HG03097 (cell line): ENCODE results near the gene NEB.
"Not testable (repeated sequence)": the region's sequence is repeated elsewhere in the genome, so short reads cannot be mapped to it uniquely, and the experiment has no call there.

Source experiments
- ATAC-seq: cut with Tn5 transposase; IDR thresholded peaks from one replicate; pipeline ENCODE4 v1.9.1; 2021; ENCODE audit not compliant: unreplicated experiment, low FRiP score

Gene NEB

GRCh38 chr2:151657667-151658076 is 76.6 kb downstream of the NEB start:
- ATAC-seq = no peak

GRCh38 chr2:151655663-151656398 is 78.4 kb downstream of the NEB start:
- no peak for ATAC-seq

GRCh38 chr2:151654891-151655290 is 79.4 kb downstream of the NEB start:
- no peak for ATAC-seq

- ATAC-seq = no peak
Measured at GRCh38 chr2:151654085-151654484, 80.2 kb downstream of the NEB start.

- no peak for ATAC-seq
Measured at GRCh38 chr2:151651274-151651673, 83.0 kb downstream of the NEB start.

- no peak for ATAC-seq
Measured at GRCh38 chr2:151650456-151650855, 83.8 kb downstream of the NEB start.

GRCh38 chr2:151649966-151650365 is 84.3 kb downstream of the NEB start:
- ATAC-seq = no peak

GRCh38 chr2:151649400-151649799 is 84.9 kb downstream of the NEB start:
- no peak for ATAC-seq

- ATAC-seq = not testable (repeated sequence)
Measured at GRCh38 chr2:151646512-151646911, 87.8 kb downstream of the NEB start.

- ATAC-seq = no peak
Measured at GRCh38 chr2:151644580-151644979, 89.7 kb downstream of the NEB start.

GRCh38 chr2:151641895-151642294 is 92.4 kb downstream of the NEB start:
- not testable (repeated sequence) for ATAC-seq

GRCh38 chr2:151640087-151640486 is 94.2 kb downstream of the NEB start:
- no peak for ATAC-seq

GRCh38 chr2:151638990-151639389 is 95.3 kb downstream of the NEB start:
- no peak for ATAC-seq

GRCh38 chr2:151638191-151638933 is 95.9 kb downstream of the NEB start:
- ATAC-seq = peak; percentile 64

- peak; percentile 73 for ATAC-seq
Measured at GRCh38 chr2:151637271-151637781, 97.0 kb downstream of the NEB start.

- no peak for ATAC-seq
Measured at GRCh38 chr2:151634736-151635467, 99.4 kb downstream of the NEB start.

GRCh38 chr2:151632993-151633565 is 101.2 kb downstream of the NEB start:
- ATAC-seq = no peak

- no peak for ATAC-seq
Measured at GRCh38 chr2:151630372-151630771, 103.9 kb downstream of the NEB start.

GRCh38 chr2:151627353-151627752 is 106.9 kb downstream of the NEB start:
- no peak for ATAC-seq

GRCh38 chr2:151624271-151624670 is 110.0 kb downstream of the NEB start:
- no peak for ATAC-seq

GRCh38 chr2:151623631-151624030 is 110.6 kb downstream of the NEB start:
- no peak for ATAC-seq
